ENCODE data around the gene ABCC2.
"Not testable (repeated sequence)": the region's sequence is repeated elsewhere in the genome, so short reads cannot be mapped to it uniquely, and the experiment has no call there.

Gene ABCC2

DNA sequence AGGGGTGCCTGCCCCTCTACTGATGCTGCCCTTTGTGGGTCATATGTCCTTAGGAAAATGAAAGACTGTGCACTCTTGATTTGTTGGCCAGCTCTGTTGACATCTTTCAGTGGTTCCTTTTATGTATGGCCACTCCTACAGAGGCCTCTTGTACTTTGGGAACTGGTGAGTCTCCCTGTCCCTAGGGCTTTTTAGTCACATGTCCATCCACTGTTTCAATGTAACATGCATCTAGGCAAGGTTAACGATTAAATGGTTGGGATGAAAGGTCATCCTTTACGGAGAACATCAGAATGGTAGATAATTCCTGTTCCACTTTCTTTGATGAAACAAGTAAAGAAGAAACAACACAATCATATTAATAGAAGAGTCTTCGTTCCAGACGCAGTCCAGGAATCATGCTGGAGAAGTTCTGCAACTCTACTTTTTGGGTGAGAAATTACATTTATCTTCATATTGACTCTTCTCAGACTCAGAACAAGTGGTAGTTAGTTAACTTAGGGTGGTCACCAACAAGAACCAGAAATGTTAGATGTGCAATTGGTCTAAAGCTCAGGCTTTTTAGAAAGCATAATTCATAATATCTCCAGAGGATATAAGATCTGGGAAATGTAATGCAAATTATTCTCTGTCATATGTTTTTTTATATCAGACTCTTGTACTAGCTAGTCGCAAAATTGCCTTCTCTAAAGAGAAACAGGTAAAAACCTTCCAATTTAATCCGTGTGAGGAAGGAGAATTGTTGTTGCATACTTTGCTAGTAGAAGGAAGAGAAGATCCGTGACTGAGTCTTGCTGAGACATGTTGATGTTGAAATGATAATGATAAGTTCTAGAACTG is at the start of gene ABCC2:
Gene ABCC2 (plus strand): TSS at position 194 of the 840 bp plus-strand sequence. CDS start 205 bp downstream, at position 399.
- DNase-seq = no peak

DNA sequence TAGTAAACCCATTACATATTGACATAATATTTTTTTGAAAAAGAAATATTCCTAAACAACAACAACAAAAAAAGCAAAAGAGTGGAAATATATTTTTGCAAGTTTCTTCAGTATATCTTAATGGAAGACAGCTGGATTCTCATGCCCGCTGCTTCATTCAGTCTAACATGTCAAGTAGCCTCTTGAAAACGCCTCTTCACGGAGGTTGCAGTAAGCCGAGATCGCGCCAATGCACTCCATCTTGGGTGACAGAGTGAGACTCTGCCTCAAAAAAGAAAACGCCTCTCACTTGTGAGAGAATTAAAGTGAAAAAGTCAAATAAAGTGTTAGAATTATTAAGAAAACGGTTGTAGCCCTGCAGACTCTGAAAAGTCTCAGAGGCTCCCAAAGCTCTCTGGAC is 49.1 kb upstream of the ABCC2 start:
- DNase-seq = no peak

DNA sequence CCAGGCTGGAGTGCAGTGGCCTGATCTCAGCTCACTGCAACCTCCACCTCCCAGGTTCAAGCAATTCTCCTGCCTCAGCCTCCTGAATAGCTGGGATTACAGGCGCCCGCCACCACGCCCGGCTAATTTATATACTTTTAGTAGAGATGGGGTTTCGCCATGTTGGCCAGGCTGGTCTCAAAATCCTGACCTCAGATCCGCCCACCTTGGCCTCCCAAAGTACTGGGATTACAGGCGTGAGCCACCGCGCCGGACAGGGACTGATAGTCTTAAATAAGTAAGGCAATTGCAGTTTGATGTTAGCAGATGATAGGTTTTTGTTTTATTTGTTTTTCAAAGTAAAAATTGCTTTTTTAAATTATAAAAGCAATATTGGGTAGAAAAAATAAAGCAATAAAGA is 48.3 kb upstream of the ABCC2 start:
- not testable (repeated sequence) for DNase-seq

DNA sequence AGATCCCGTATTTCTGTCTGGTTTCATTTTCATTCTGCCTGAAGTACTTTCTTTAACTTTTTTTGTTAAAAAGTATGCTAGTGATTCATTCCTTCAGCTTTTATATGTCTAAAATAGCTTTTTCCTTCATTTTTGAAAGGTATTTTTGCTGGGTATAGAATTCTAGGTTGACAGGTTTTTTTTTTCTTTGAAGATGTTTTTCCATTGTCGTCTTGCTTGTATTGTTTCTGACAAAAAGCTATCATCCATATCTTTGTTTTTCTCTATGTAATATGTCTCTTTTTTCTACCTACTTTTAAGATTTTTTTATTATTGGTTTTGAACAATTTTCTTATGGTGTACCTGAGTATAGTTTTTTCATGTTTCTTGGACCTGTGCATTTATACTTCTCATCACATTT is 42.2 kb upstream of the ABCC2 start:
- DNase-seq = no peak

DNA sequence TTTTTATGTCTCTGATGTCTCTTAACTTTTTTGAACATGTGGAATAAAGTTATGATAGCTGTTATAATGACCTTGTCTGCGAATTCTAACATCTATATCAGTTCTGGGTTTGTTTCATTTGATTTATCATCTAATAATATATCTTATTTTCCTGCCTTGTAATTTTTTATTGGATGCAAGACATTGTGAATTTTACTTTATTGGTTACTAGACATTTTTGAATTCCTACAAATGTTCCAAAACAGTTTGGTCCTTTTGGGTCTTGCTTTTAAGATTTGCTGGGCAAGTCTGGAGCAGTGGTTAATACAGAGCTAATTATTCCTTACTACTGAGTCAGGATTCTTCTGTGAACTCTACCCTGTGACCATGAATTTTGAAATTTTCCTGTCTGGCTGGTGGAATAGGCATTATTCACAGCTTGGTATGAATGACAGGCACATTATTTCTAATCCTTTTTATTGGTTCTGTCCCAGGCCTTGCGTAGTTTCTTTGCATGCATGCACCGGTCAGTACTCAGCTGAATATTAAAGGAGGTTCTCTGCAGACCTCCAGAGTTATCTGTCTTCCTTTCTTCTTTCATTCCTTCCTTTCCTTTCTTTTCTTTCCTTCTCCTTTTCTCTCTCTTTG is 41.4 kb upstream of the ABCC2 start:
- no peak for DNase-seq

DNA sequence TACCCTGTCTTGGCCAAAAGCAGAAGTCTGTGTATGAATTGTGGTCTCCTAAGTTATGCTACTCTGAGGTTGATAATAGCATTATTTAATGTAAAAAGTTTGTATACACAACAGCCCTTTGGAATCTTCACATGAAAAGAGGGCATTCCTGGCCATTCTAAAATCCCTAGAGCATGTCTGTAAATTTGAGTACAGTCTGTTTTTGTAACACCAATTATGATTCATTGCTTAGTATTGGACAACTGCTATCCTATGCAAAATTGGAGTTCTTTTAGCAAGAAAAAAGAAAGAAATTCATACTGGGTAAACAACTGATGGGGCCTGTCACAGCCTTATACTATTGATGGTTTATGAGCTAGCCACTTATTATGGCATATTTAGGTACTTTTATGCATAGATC is 40.2 kb upstream of the ABCC2 start:
- DNase-seq = no peak

DNA sequence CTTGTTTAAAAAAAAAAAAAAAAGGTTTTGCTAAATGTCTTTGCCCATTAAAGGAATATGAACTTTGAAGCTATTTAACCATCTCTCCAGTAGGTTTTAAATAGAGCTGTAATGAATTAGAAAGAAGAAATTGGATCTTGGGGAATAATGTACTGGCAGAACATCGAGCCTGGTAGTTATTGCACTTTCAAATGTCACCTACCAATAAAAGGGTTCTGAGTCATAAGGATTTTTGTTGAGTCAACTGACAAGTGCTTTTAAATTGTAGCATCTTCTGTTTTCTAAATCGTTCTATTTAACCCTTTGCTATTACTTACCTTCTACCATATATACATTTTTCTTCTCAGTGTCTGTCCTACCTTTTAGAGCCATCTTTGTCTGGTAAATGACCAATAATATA is 39.7 kb upstream of the ABCC2 start:
- no peak for DNase-seq

DNA sequence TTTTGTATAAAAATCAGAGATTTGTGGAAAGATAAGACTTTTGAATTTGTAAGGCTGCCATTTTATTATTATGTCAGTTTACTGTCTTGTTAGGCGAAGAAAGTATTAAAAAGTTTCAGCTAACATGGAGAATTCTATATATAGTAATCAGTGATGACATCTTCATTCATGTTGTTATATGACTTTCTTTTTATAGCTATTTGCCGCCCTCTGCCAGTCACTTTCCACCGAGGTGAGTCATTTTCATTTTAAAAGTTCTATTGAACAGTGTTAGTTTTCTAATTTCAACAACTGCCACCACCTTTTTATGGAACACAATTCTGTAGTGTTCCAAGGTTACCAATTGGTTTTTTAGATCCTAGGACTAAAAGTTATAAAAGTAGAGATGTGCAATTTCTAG is 38.6 kb upstream of the ABCC2 start:
- DNase-seq = no peak

DNA sequence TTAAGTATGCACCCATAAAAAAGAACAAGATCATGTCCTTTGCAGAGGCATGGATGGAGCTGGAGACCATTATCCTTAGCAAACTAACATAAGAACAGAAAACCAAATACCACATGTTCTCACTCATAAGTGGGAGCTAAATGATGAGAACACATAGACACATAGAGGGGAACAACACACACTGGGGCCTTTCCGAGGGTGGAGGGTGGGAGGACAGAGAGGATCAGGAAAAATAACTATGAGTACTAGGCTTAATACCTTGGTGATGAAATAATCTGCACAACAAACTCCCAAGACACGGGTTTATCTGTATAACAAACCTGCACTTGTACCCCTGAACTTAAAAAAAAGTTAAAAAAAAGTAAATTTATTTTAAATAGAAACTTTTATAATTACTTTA is 36.3 kb upstream of the ABCC2 start:
- not testable (repeated sequence) for DNase-seq

DNA sequence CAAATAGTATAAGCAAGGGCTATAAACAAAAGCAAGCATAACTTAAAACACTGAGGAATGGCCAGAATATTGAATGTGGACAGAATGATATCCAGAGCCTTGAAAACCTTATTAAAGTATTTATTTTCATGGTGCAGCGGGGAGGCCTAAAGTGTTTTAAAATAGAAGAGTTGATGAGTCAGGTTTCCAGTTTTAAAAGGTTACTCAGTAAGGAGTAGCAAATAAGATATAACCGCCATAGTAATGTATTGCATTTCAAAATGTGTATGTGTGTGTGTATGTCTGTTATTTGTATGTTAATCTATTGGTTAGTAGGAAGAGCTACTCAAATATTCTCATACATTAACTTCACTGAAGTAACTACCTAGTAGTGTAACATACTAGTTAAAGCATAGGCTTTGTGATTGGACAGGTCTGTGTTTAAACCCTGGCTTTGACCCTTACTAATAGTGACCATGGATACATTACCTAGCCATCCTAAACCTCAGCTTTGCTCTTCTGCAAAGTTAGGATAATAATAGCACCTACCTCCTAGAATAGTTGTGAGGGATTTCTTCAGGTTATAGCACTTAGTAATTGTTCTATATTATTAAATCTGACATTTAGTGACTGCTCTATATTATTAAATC is 33.5 kb upstream of the ABCC2 start:
- DNase-seq = no peak

DNA sequence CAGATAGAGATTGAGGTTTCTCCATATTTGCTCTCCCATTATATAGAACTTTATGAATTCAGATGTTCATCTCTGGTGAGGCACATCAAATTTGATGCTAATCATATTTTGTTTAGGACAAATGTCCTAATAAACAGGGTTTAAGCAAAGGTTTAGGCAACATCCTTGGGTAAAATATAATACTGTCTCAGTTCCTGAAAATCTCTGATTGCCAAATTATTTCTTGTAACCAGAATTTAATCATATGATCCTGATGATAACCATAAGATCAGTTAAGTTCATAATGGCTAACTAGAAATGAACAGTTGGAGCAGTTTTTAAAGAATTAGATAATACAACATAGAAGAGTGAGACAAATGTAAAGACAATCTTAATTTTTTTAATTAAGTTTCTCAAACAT is 31.8 kb upstream of the ABCC2 start:
- no peak for DNase-seq

DNA sequence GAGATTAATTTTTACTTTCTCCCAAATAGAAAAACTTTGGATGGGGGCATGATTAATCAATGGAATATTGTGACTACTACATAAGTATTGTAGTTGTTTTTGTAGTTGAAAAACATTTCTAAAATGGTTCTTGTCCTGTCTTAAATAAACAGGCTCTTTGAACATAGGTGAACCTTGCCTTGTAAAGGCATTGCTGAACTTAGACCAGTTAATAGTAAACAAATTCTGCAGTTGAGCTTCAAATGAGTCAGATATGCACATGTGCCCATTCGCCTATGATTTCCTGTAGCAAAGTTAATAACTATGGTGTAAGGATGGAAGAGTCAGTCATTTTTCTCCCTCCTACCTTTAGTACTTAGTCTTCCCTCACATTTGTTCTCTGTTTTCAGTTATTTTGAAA is 27.8 kb upstream of the ABCC2 start:
- no peak for DNase-seq

DNA sequence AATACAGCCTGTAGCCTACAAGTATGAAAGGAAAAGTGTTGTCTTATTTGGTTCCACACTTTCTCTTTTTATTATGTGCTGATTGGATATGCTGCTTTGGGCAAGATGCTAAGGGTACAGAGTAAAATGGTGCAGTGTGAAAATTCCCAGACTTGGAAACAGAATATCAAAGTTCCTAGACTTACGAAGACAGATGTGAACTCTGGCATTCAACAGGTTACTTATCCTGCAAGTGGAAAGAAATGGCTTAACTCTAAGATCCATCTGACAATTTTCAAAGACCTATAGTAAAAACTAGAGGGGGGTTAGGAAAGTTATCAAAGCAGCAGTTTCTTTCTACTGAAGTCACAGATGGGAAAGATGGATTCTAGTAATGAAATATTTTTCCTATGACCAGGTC is 26.3 kb upstream of the ABCC2 start:
- no peak for DNase-seq

DNA sequence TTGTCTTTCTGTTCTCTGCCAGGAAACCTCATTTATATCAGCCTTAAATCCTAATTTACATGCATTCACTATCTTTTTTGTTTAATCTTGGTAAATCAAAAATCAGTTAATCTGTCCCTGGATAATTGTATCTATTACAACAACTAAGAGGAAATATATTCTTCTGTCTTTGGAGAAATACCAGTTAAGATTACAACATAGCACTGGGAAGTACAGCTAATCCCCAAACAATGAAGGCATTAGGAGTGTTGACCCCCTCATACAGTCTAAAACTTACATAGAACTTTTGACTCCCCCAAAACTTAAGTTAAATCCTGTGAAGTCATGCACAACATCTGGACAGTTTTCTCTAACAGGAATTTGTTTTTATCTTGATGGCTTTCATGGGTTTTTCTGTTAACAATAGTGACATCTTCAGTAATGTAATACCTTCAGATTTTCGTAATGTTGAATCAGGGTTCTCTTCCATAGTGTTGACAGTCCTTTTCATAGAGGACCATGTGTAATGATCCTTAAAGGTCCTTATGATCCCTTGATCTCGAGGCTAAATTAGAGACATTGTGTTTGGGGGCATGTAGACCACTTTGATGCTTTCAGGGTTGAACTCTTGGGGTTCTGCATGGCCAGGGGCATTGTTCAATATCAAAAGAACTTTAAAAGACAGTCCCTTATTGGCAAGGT is 24.1 kb upstream of the ABCC2 start:
- no peak for DNase-seq

DNA sequence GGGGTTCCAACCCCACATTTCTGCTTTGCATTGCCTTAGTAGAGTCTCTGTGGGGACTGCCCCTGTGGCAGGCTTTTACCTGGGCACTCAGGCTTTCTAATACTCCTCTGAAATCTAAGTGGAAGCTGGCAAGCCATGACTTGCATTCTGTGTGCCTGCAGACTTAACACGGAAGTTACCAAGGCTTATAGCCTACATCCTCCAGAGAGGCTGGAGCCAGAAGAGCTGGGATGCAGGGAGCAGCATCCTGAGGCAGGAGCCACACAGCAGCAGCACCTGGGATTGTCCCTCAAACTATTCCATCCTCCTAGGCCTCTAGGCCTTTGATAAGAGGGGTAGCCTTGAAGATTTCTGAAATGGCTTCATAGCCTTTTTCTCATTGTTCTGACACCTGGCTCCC is 22.1 kb upstream of the ABCC2 start:
- no peak for DNase-seq

DNA sequence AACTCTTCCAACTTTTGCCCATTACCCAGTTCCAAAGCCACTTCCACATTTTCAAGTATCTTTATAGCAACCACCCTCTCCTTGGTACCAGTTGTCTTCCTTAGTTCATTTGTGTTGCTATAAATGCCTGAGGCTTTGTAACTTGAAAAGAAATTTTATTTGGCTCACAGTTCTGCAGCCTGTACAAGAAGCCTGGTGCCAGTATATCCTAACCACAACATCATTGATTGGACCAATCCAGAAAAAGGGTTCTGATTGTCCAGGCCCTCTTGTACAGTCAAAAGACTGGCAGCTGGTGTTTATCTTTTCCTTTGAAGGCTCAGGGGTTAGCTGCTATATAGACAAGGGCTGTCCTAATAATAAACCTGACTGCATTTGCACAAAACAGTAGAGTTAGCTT is 21.1 kb upstream of the ABCC2 start:
- DNase-seq = no peak

DNA sequence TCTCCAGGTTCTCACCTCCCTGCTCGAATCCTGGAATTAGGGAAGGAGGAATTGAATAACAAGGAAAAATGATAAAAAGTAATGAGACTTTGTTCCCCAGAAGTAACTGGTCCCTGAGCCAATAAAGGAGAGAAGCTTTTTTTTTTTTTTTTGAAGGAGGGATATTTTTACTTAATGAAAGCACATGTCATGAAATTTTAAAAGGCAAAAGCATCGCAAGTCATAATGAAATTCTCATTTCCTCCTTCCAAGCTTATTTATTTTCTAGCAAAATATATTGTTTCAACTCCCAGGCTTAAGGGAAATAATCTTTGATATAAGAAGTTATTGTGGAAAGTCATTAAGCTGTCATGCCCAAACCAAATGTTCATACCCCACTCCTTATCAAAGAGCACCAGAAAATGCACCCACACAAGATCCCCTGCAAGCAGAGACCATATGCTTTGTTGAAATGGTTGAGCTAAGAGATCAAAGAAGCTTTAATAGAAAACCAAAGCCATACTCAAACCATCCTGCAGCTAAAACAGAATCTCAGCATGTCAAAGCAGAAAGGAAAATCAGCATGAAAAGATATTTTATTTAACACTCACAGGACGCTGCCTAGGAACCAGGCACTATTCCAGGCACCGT is 16.7 kb upstream of the ABCC2 start:
- DNase-seq = no peak

DNA sequence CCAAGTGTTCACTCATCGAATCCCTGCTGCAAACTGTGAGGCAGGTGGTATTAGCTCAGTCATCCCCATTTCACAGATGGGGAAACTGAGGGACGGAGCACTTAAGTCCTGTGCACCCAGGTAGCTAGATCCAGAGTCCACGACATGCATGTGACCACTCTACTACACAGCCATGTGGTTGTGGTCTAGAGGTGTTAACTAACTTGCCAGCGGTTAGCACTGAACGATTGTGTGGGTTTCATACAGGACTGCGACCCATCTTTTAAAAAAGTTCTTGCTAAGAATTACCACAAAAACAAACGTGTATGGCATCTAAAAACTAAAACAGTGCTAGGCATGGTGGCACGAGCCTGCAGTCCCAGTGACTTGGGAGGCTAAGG is 16.1 kb upstream of the ABCC2 start:
- no peak for DNase-seq

DNA sequence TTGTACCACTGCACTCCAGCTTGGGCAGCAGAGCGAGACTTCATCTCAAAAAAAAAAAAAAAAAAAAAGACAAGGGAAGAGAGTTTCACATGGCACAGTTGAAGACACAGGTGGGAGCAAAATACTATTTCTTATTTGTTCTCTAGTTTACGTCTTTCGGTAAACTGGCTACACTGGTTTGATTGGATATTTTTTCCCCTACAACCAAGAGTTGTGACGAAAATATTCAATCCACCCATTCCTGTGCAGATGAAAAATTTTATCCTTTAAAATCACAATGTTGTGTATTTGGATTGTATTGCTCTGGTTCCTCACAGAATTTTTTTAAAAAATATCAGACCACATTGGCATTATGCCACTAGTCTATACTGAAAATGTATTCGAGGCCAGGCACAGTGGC is 14.5 kb upstream of the ABCC2 start:
- DNase-seq = no peak

DNA sequence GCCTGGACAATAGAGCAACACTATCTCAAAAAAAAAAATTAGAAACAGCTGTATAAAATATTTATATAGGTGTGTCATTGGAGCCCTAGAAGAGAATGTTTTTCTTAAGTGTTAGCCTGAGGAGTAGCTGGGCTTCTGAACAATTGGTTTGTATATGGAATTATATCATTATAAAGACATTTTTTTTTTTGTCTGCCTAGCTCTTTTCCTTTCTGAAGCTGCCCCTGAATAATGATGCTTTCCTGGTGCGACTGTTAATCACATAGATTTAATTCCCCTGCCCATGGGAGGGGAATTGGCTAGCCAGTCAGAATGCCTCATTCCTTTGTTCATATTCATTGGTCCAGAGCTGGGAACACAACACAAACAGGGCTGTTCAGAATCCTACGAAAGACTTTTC is 13.9 kb upstream of the ABCC2 start:
- no peak for DNase-seq

DNA sequence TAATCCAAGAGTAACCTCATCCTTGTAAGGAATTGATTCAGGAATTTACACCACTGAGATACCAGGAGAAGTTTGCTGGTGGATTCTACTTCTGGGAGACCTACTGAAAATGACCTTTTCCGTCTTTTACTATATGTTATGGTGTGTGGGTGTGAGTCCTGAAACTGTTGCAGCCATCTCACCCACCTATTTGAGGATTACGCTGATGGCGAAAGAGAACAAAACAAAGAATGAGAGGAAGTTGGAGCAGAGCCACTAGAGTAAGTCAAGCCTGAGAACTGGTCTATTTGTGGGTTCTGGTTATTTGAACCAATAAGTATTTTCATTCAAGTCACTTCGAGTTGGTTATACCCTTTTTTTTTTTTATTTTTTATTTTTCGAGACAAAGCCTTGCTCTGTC is 12.7 kb upstream of the ABCC2 start:
- no peak for DNase-seq

DNA sequence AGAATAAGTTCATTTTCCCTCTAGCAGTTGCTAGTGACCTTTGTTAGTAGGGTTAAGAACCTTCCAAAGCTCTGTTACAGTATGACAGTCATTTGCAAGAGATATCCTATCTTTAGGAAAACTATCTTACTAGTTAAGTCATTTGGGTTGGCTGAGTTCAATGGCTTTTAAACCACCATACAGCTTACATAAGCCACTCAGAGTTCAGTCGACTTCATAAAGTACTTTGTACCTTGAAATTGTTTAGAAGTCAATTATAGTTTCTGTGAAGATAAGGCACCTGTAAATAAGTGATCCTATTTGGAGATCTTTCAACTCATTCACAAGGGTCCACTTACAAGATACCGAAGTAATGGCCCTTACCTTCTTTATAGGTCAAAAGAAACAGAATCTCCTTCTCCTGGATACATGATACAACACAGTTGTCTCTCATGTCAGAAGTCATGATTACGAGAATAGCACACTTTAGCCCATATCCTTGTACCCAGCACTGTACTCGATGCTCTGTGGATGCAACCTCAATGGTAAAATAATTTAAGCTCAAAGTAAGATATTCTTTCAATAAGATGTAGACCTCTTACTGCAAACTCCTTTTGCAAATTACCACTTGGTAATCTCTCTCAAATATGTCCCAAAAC is 11.9 kb upstream of the ABCC2 start:
- DNase-seq = no peak

DNA sequence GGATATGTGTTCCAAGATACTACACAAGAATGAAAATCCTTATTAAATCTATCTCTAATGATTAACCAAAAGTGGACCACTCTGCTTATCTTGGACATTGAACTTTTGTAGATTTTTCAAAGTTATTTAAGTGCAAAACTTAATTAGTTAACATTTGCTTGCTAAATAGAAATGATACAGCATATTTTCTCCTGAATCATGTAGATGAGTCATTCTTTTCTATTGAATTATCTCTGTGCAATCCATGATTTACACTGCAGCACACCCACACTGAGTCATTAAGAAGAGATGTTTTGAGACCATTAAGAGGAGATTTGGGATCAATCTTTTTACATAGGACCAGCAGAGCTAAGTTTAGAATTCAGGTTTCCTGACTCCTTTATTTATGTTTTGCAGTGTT is 6.6 kb upstream of the ABCC2 start:
- DNase-seq = no peak

All from NCI-H1092 (cell line).